HTR-8/SVneo (cell line): ENCODE data around the gene RMDN3.

Source experiments
- DNase-seq: peaks from one replicate; pipeline ENCODE4 v3.0.0; 2011; ENCODE audit warnings: low spot score, mixed read lengths; ENCODE audit not compliant: insufficient read length
- FAIRE-seq: peaks from 2 replicates; lab custom pipeline; 2011; peaks lifted over from hg19 to GRCh38; lab: Jason Lieb, UNC

Gene RMDN3

DNA sequence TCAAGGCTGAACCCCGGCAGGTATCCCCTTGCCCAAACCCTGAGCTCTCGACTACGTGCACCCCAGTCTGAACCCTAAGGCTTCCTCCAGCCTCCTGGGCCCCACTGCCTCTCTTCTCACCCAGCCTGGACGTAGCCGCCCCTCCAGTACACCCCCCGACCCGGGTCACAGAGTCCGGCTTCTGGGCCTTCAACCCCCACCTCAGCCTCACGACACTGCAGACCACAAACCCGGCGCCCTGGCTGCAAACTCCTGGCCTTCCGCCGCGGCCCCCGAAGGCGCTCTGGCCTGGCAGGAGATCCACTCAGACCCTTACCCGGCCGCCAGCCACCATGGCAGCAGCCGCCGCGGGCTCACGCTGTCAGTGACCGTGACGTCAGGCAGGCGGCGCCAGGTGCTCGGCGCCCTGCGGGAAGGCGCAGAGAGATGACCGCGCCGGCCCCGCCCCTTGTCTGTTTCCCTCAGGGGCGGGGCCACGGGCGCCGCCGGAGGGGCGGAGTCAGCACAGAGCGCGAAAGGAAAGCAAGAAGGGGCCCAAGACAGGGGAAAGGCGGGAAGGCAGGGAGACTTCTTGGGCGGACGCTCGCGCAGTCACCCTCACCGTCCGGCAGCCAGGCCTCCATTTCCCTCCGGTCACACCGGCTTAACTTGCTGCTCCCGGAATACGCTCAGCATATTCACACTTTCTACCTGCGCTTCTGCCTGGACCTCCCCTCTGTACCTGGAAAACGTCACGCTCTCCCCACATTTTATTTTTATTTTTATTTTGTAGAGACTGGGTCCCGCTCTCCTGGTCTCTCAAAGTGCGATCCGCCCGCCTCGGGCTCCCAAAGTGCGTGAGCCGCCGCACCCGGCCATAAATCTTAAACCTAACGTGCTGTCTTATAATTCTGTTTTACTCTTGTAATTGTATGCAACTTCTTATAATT, at the start of gene RMDN3:
RMDN3 (minus strand) TSS at position 372 of the 929 bp plus-strand sequence. CDS start 471 bp downstream, outside the sequence.
- FAIRE-seq (no peak), DNase-seq (peak; percentile 88)

GRCh38 chr15:40803688-40804087, 48.6 kb upstream of the RMDN3 start:
- DNase-seq = no peak
- no peak for FAIRE-seq

DNA sequence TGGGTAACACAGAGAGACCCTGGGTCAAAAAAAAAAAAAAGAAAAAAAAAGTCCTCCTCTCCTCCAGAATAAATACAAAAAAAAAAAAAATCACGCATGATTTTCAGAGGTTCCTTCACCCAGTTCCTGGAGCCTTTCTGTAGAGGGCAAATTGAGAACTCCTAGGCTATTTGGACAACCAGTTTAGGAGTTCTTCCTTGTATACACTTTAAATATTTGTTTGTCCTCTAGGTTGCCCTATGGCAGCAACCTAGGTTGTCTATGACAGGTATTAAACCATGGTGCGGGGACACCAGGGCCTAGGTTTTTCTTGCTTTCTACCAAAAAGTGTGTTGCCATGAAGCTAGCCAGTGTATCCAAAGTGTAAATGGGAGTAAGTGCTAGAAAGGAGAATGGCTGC, 48.0 kb upstream of the RMDN3 start:
- FAIRE-seq (no peak), DNase-seq (no peak)

- FAIRE-seq (no peak), DNase-seq (no peak)
Measured at GRCh38 chr15:40799523-40799922, 44.5 kb upstream of the RMDN3 start.

GRCh38 chr15:40796512-40796911, 41.5 kb upstream of the RMDN3 start:
- no peak for DNase-seq
- no peak for FAIRE-seq

- no peak for DNase-seq
- FAIRE-seq = no peak
Measured at GRCh38 chr15:40796041-40796440, 41.0 kb upstream of the RMDN3 start.

DNA sequence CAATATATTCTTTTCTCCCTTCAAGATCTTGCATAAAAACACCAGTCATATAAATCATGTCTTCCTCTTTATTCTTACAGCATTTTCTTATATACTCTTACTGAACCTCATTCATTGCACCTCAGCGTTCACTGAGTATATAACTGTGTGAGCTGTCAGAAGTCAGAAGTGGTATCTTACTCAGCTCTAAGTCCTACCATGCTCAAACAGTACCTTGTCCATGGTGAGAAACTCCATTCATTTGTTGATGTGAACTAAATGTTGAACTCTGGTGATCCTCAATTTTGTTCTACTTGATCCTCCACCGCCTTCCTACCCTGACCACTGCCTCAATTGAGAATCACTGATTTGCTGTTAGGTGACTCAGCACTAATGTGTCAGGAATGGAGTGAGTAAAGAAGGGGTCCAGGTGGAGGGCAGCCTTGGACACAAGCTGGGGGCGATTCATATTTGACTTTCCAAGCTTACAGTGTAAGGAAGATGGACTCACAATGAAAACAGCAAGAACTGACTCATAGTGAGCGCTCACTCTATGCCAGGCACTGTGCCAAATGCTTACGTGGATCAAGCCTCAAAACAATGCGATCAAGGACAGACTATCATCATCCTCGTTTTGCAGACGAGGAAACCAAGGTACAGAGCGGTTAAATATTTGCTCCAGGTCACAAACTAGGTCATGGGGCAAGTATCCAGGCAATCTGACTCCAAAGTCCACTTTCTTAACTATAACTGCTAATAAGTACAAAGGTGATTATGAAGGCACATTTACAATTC, 38.3 kb upstream of the RMDN3 start:
- DNase-seq = no peak
- no peak for FAIRE-seq

DNA sequence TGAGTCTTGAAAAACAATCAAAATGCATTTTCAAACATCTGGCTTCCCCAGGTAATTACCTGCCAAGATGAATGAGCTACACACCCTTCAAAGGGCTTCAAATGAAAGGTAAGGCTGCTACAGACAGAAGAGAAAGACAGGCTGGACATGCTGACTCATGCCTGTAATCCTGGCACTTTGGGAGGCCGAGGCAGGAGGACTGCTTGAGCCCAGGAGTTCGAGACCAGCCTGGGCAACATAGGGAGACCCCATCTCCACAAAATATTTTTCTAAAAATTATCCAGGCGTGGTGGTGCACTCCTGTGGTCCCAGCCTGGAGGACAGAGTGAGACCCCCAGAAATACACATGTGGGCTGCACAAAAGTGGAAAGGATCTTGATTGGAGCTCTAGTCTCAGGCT, 37.3 kb upstream of the RMDN3 start:
- no peak for FAIRE-seq
- no peak for DNase-seq

GRCh38 chr15:40790718-40791117, 35.7 kb upstream of the RMDN3 start:
- no peak for FAIRE-seq
- DNase-seq = no peak

DNA sequence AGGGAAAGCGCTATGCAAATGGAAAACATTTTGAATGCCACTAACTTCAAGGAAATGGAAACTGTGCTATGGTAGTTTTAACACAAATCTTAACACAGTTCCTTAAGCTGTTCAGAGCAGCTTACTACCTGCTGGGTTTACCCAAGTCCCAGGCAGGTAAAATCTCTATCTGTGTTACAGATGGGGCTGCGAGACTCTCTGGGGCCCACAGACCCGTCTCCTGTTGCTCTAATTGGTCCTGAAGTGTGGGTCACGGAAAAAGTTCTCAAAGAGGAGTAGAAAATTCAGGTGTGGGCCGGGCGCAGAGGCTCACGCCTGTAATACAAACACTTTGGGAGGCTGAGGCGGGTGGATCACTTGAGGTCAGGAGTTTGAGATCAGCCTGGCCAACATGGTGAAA, 34.9 kb upstream of the RMDN3 start:
- FAIRE-seq (no peak), DNase-seq (no peak)

GRCh38 chr15:40789119-40789518, 34.1 kb upstream of the RMDN3 start:
- no peak for DNase-seq
- no peak for FAIRE-seq

- FAIRE-seq = no peak
- DNase-seq = no peak
Measured at GRCh38 chr15:40787991-40788390, 32.9 kb upstream of the RMDN3 start.

DNA sequence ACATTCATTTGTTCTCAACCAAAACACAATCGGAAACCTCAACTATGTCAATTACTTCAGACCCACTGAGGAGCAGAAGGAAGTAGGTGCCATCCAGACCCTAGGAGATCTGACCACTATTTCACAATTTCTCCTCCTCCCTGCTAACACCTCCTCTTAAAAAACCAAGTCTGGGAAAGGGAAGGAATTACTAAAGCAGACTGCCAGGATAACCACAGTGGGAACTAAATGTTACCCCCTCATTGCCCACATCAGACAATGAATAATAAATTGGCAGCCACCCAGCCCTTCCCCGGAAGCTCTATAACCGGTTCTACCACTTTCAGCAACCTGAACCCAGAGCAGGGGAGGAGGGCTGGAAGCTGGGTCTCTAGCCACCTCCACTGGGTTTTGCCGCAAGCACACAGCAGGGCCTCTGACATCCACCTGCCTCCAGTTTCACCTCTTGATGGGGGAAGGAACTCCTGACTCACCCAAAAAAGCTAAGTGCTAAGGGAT, 32.3 kb upstream of the RMDN3 start:
- FAIRE-seq (no peak), DNase-seq (no peak)

- DNase-seq (no peak), FAIRE-seq (no peak)
Measured at GRCh38 chr15:40785814-40786213, 30.8 kb upstream of the RMDN3 start.

GRCh38 chr15:40785164-40785563, 30.1 kb upstream of the RMDN3 start:
- DNase-seq (no peak), FAIRE-seq (no peak)

- DNase-seq (peak; percentile 59), FAIRE-seq (no peak)
Measured at GRCh38 chr15:40782609-40783227, 27.7 kb upstream of the RMDN3 start.

- FAIRE-seq = no peak
- DNase-seq = no peak
Measured at GRCh38 chr15:40776537-40777141, 21.6 kb upstream of the RMDN3 start.

- FAIRE-seq (no peak), DNase-seq (no peak)
Measured at GRCh38 chr15:40775740-40776536, 20.9 kb upstream of the RMDN3 start.

DNA sequence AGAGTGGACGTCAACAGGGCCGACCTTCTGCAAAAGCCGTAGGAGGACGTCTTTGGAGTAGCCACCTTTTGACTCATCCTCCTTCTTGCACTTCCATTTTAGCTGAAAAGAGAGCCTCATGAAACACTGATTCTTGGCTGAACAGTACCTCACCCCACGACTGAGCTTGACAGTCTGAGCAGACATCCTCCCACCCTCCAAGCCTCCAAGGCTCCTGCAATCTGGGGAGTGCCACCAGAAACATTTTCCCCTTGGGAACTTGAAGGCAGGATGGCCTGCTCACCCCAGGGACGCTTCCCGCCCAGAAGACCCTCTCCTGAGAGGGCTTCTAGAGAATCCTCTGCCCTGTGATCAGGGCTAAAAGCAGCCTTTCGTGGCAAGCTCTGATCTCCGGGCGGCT, 20.0 kb upstream of the RMDN3 start:
- DNase-seq (no peak), FAIRE-seq (no peak)
